ENCODE results near the gene CDS1.
"Not testable (repeated sequence)": the region's sequence is repeated elsewhere in the genome, so short reads cannot be mapped to it uniquely, and the experiment has no call there.

The CDS1 gene

GRCh38 chr4:84614891-84615290, 32.0 kb downstream of the CDS1 start:
- no peak for DNase-seq

GRCh38 chr4:84615355-84615754, 32.4 kb downstream of the CDS1 start:
- DNase-seq = no peak

GRCh38 chr4:84622959-84623358, 40.0 kb downstream of the CDS1 start:
- no peak for DNase-seq

- DNase-seq = no peak
Measured at GRCh38 chr4:84623661-84624060, 40.7 kb downstream of the CDS1 start.

- DNase-seq = no peak
Measured at GRCh38 chr4:84626673-84627072, 43.7 kb downstream of the CDS1 start.

GRCh38 chr4:84631573-84631972, 48.6 kb downstream of the CDS1 start:
- no peak for DNase-seq

GRCh38 chr4:84632092-84632491, 49.2 kb downstream of the CDS1 start:
- DNase-seq = no peak

GRCh38 chr4:84634961-84635360, 52.0 kb downstream of the CDS1 start:
- DNase-seq = no peak

GRCh38 chr4:84638092-84638491, 55.2 kb downstream of the CDS1 start:
- DNase-seq = no peak

GRCh38 chr4:84639145-84639544, 56.2 kb downstream of the CDS1 start:
- peak in 1 of 2 experiments; percentile 0 for DNase-seq

- peak in 1 of 2 experiments; percentile 0 for DNase-seq
Measured at GRCh38 chr4:84644087-84644486, 61.2 kb downstream of the CDS1 start.

- no peak for DNase-seq
Measured at GRCh38 chr4:84647312-84647884, 64.5 kb downstream of the CDS1 start.

GRCh38 chr4:84648178-84648577, 65.3 kb downstream of the CDS1 start:
- no peak for DNase-seq

- no peak for DNase-seq
Measured at GRCh38 chr4:84648863-84649647, 66.1 kb downstream of the CDS1 start.

GRCh38 chr4:84651499-84651898, 68.6 kb downstream of the CDS1 start:
- no peak for DNase-seq

- no peak for DNase-seq
Measured at GRCh38 chr4:84652478-84652877, 69.6 kb downstream of the CDS1 start.

- DNase-seq = no peak
Measured at GRCh38 chr4:84660606-84661005, 77.7 kb downstream of the CDS1 start.

- no peak for DNase-seq
Measured at GRCh38 chr4:84661191-84661939, 78.4 kb downstream of the CDS1 start.

- DNase-seq = not testable (repeated sequence)
Measured at GRCh38 chr4:84664767-84665166, 81.8 kb downstream of the CDS1 start.

- DNase-seq = no peak
Measured at GRCh38 chr4:84666439-84666838, 83.5 kb downstream of the CDS1 start.

- DNase-seq = no peak
Measured at GRCh38 chr4:84669201-84669600, 86.3 kb downstream of the CDS1 start.

GRCh38 chr4:84672177-84672576, 89.2 kb downstream of the CDS1 start:
- no peak for DNase-seq

- no peak for DNase-seq
Measured at GRCh38 chr4:84673475-84674240, 90.7 kb downstream of the CDS1 start.
